Left lung (tissue), 14 donors: Measurements from ENCODE around the gene KLHL21. TPM values are rescaled to one million over a fixed set of nuclear protein-coding genes. Genes with fewer than 3 reads are reported as not detected.

Experiments
- ATAC-seq: fragments of 200-7000 bp; cut with Tn5 transposase; one replicate; pipeline ENCODE4 v1.9.1; 2020; ENCODE audit warnings: moderate library complexity
- DNase-seq, 4 donors: peaks; one replicate each; pipeline ENCODE4 v3.0.0-alpha.2; 2013 to 2020
- H3K27ac ChIP-seq, 2 donors: fragments of 200-600 bp; sonication (generic) in 1 of 2; one replicate each; pipeline versions ENCODE4 v1.5.0 to v1.8.0; 2020 to 2021
- H3K27me3 ChIP-seq, 2 donors: fragments of 200-600 bp; sonication (generic) in 1 of 2; one replicate each; pipeline versions ENCODE4 v1.5.0 to v1.8.0; 2020 to 2021
- H3K36me3 ChIP-seq, 2 donors: fragments of 200-600 bp; sonication (generic) in 1 of 2; one replicate each; pipeline versions ENCODE4 v1.5.0 to v1.8.0; 2020 to 2021
- H3K4me1 ChIP-seq, 2 donors: fragments of 200-600 bp; one replicate each; pipeline ENCODE4 v1.8.0; 2021
- H3K4me3 ChIP-seq, 2 donors: fragments of 200-600 bp; sonication (generic) in 1 of 2; one replicate each; pipeline versions ENCODE4 v1.5.0 to v1.8.0; 2020 to 2021; ENCODE audit warnings: mild to moderate bottlenecking in 1 of 2
- H3K9me3 ChIP-seq, 2 donors: fragments of 200-600 bp; sonication (generic) in 1 of 2; one replicate each; pipeline versions ENCODE4 v1.5.0 to v1.8.0; 2020 to 2021
- CTCF ChIP-seq, 2 donors: fragments of 200-600 bp; sonication (generic) in 1 of 2; IDR thresholded peaks; one replicate each; pipeline versions ENCODE4 v1.5.0 to v1.8.0; 2021; ENCODE audit warnings: antibody characterized with exemption in 2 of 2
- intact Hi-C, 2 donors: fragments of 100-400 bp; cut with DNase I; formaldehyde crosslinking; loops; one replicate each; pipeline versions ENCODE4 v1.11.2 to v1.14.2; 2022
- long read RNA-seq, 12 donors: library from polyadenylated mRNA in 2 of 12; unstranded in 2 of 12; transcript quantifications; one replicate each; pipeline ENCODE4 v2.0.0 and lab custom pipeline, GENCODE V29; 2019 to 2026
- polyA plus RNA-seq, 6 donors: library from polyadenylated mRNA; unstranded; fragments of 120-200 nt; gene quantifications; one replicate each; pipeline ENCODE4 v1.2.1, GENCODE V29; 2013; ENCODE audit not compliant: insufficient read length in 6 of 6
- total RNA-seq, 2 donors: library from RNA; stranded (reverse); fragmentation: NEBNext Ultra II Directional; extraction: Animal tissue kit (Norgen Biotek cat#: 25700); gene quantifications; one replicate each; pipeline ENCODE4 v1.2.1, GENCODE V29; 2021
- donor health status: DM: no; HTN: yes; CAD: no.
- donor health status: DM: no; HTN: no; CAD: no.

The KLHL21 gene
- total RNA-seq: 10 to 100 TPM; 20.6 to 29.2 TPM
- 10 to 100 TPM; 11.0 to 15.9 (median 13.6) TPM for polyA plus RNA-seq
- long read RNA-seq, donor 1, full-length matches to known transcripts: 4 of 35 reads
- long read RNA-seq, donor 1, partial matches to known transcripts: 31 of 35 reads
- long read RNA-seq, donor 1, other reads (novel, unspliced or antisense): 0 of 35 reads
- long read RNA-seq, donor 2, full-length matches to known transcripts: 5 of 5 reads
- long read RNA-seq, donor 2, partial matches to known transcripts: 0 of 5 reads
- long read RNA-seq, donor 2, other reads (novel, unspliced or antisense): 0 of 5 reads
- long read RNA-seq, donor 3, full-length matches to known transcripts: 1 of 1 reads
- long read RNA-seq, donor 3, partial matches to known transcripts: 0 of 1 reads
- long read RNA-seq, donor 3, other reads (novel, unspliced or antisense): 0 of 1 reads
- long read RNA-seq, donor 4, full-length matches to known transcripts: 1 of 2 reads
- long read RNA-seq, donor 4, partial matches to known transcripts: 0 of 2 reads
- long read RNA-seq, donor 4, other reads (novel, unspliced or antisense): 1 of 2 reads
- long read RNA-seq, donor 5, full-length matches to known transcripts: 3 of 18 reads
- long read RNA-seq, donor 5, partial matches to known transcripts: 0 of 18 reads
- long read RNA-seq, donor 5, other reads (novel, unspliced or antisense): 15 of 18 reads
- long read RNA-seq, donor 6, full-length matches to known transcripts: 4 of 4 reads
- long read RNA-seq, donor 6, partial matches to known transcripts: 0 of 4 reads
- long read RNA-seq, donor 6, other reads (novel, unspliced or antisense): 0 of 4 reads
- long read RNA-seq, donor 7, full-length matches to known transcripts: 2 of 2 reads
- long read RNA-seq, donor 7, partial matches to known transcripts: 0 of 2 reads
- long read RNA-seq, donor 7, other reads (novel, unspliced or antisense): 0 of 2 reads
- long read RNA-seq, donor 8, full-length matches to known transcripts: 5 of 5 reads
- long read RNA-seq, donor 8, partial matches to known transcripts: 0 of 5 reads
- long read RNA-seq, donor 8, other reads (novel, unspliced or antisense): 0 of 5 reads
- long read RNA-seq, donor 9: 0 reads
- long read RNA-seq, donor 10, partial matches to known transcripts: 0 of 2 reads
- long read RNA-seq, donor 10, other reads (novel, unspliced or antisense): 2 of 2 reads
- long read RNA-seq, donor 11, full-length matches to known transcripts: 5 of 5 reads
- long read RNA-seq, donor 11, partial matches to known transcripts: 0 of 5 reads
- long read RNA-seq, donor 11, other reads (novel, unspliced or antisense): 0 of 5 reads
- long read RNA-seq, donor 12, full-length matches to known transcripts: 5 of 5 reads
- long read RNA-seq, donor 12, partial matches to known transcripts: 0 of 5 reads
- long read RNA-seq, donor 12, other reads (novel, unspliced or antisense): 0 of 5 reads

GRCh38 chr1:6602669-6603237, at the start of gene KLHL21:
Gene KLHL21 (minus strand): TSS chr1:6602869. CDS start chr1:6602817, 52 bp downstream.
- peak within 1 kb of the TSS; percentile 99 for H3K27ac ChIP-seq
- peak; percentile 83 to 98 (median 92) for DNase-seq

GRCh38 chr1:6651909-6652308, 49.2 kb upstream of the KLHL21 start:
- no peak for TF ChIP-seq CTCF (IDR thresholded peaks at IDR 0.05)
- Histone ChIP-seq H3K4me1 (no peaks in the 10 kb centered on the region), H3K9me3 (no peaks in the 10 kb centered on the region), H3K36me3 (peaks cover 0 to 53% of the 10 kb centered on the region in 2 donors), H3K27me3 (no peaks in the 10 kb centered on the region), H3K4me3 (no peak overlapping the region), H3K27ac (no peak overlapping the region)
- intact Hi-C loops: no loop called here
- no peak for ATAC-seq
- peak in 1 of 4 donors; percentile 62 for DNase-seq

More at GRCh38 chr1:6602669-6603237, at the start of gene KLHL21:
- no peak for TF ChIP-seq CTCF (IDR thresholded peaks at IDR 0.05)
- peak within 1 kb of the TSS; percentile 52 to 92 for H3K4me3 ChIP-seq
- H3K9me3 ChIP-seq: no peaks in the 10 kb centered on the region
- H3K4me1 ChIP-seq: peaks cover 23 to 54% of the 10 kb centered on the region in 2 donors
- peak; percentile 80 for ATAC-seq
- H3K27me3 ChIP-seq: no peaks in the 10 kb centered on the region
- intact Hi-C loops: no loop called here
- peaks cover 0 to 16% of the 10 kb centered on the region in 2 donors for H3K36me3 ChIP-seq

- ATAC-seq: no peak
- Histone ChIP-seq H3K36me3 (peaks cover 0 to 71% of the 10 kb centered on the region in 2 donors), H3K9me3 (no peaks in the 10 kb centered on the region), H3K4me3 (no peak overlapping the region), H3K27me3 (no peaks in the 10 kb centered on the region), H3K4me1 (no peaks in the 10 kb centered on the region), H3K27ac (no peak overlapping the region)
- no peak for TF ChIP-seq CTCF (IDR thresholded peaks at IDR 0.05)
- intact Hi-C loops: no loop called here
- DNase-seq: no peak
Measured at GRCh38 chr1:6648556-6648955, 45.9 kb upstream of the KLHL21 start.

GRCh38 chr1:6646499-6647148, 44.0 kb upstream of the KLHL21 start:
- no peak overlapping the region for H3K4me3 ChIP-seq
- peak in 2 of 4 donors; percentile 31 to 62 for DNase-seq
- peaks cover 0 to 66% of the 10 kb centered on the region in 2 donors for H3K36me3 ChIP-seq
- H3K9me3 ChIP-seq: no peaks in the 10 kb centered on the region
- peak; percentile 36 to 49 for TF ChIP-seq CTCF (IDR thresholded peaks at IDR 0.05)
- no peaks in the 10 kb centered on the region for H3K27me3 ChIP-seq
- no peak overlapping the region for H3K27ac ChIP-seq
- H3K4me1 ChIP-seq: no peaks in the 10 kb centered on the region
- peak; percentile 83 for ATAC-seq
- intact Hi-C loops: no loop called here
